Kidney (tissue), 14 donors: ENCODE data around the gene ANKRD29. TPM values are rescaled to one million over a fixed set of nuclear protein-coding genes. Genes with fewer than 3 reads are reported as not detected.

Source experiments
- DNase-seq, 5 donors: peaks; one replicate each; pipeline ENCODE4 v3.0.0-alpha.2; 2013 to 2020
- FAIRE-seq: peaks from 2 replicates; lab custom pipeline; 2012; peaks lifted over from hg19 to GRCh38; lab: Jason Lieb, UNC
- H3K27ac ChIP-seq, 2 donors: one replicate each; pipeline ENCODE4 v1.7.0; 2013; ENCODE audit warnings: low read depth in 2 of 2, low read length in 2 of 2, inconsistent platforms in 1 of 2
- H3K27me3 ChIP-seq: one replicate; pipeline ENCODE4 v1.7.1; 2013; ENCODE audit warnings: low read length, inconsistent platforms; ENCODE audit not compliant: control insufficient read depth, insufficient read depth
- H3K36me3 ChIP-seq, 3 donors: one replicate each; pipeline versions ENCODE4 v1.7.0 to v1.7.1; 2013; ENCODE audit warnings: low read length in 3 of 3, control low read depth in 1 of 3, inconsistent platforms in 1 of 3; ENCODE audit not compliant: insufficient read depth in 3 of 3, control insufficient read depth in 2 of 3
- H3K4me1 ChIP-seq, 3 donors: one replicate each; pipeline versions ENCODE4 v1.7.0 to v1.7.1; 2013; ENCODE audit warnings: low read length in 3 of 3, inconsistent platforms in 1 of 3, low read depth in 1 of 3; ENCODE audit not compliant: control insufficient read depth in 2 of 3, insufficient read depth in 2 of 3
- H3K4me3 ChIP-seq, 3 donors: one replicate each; pipeline versions ENCODE4 v1.7.0 to v1.8.1; 2013; ENCODE audit warnings: low read length in 3 of 3, control low read depth in 1 of 3, inconsistent platforms in 1 of 3
- H3K9ac ChIP-seq, 3 donors: one replicate each; pipeline versions ENCODE4 v1.7.0 to v1.7.1; 2013; ENCODE audit warnings: low read length in 3 of 3, control low read depth in 1 of 3, inconsistent platforms in 1 of 3
- H3K9me3 ChIP-seq, 3 donors: one replicate each; pipeline versions ENCODE4 v1.7.0 to v1.7.1; 2013; ENCODE audit warnings: low read length in 3 of 3, control low read depth in 1 of 3, inconsistent platforms in 1 of 3; ENCODE audit not compliant: control insufficient read depth in 2 of 3, insufficient read depth in 1 of 3
- intact Hi-C: fragments of 100-400 bp; cut with DNase I; formaldehyde crosslinking; loops from one replicate; pipeline ENCODE4 v1.11.1; 2022
- polyA plus RNA-seq: library from polyadenylated mRNA; stranded (reverse); fragments of 350-450 nt; fragmentation: Illumina TruSeq; extraction: RNeasy Lipid Tissue Mini Kit (QIAGEN cat#74804); gene quantifications from one replicate; pipeline ENCODE4 v1.2.3, GENCODE V29; 2014; ENCODE audit warnings: low read depth, low replicate concordance; ENCODE audit not compliant: insufficient read depth
- total RNA-seq: library from RNA; stranded (reverse); fragmentation: NEBNext Ultra II Directional; extraction: Animal tissue kit (Norgen Biotek cat#: 25700); gene quantifications from one replicate; pipeline ENCODE4 v1.2.1, GENCODE V29; 2021
- TF ChIP-seq, protein P1 (sequence below): IDR thresholded peaks from 3 replicates; pipeline ENCODE4 v1.5.1; 2012; ENCODE audit warnings: mild to moderate bottlenecking, moderate library complexity, borderline replicate concordance; ENCODE audit not compliant: insufficient read depth; ENCODE audit errors: extremely low read depth
- donor health status: control.
- donor health status: control.
- donor health status: control.
- donor health status: control.
- donor health status: control.
- donor health status: DM: yes; HTN: yes; CAD: no.
- donor health status: Normal renal cell carcinoma (clear cell type).

ANKRD29 gene
- total and polyA plus RNA-seq, 2 donors from 2014 or later = 4.9 to 5.2 TPM

DNA sequence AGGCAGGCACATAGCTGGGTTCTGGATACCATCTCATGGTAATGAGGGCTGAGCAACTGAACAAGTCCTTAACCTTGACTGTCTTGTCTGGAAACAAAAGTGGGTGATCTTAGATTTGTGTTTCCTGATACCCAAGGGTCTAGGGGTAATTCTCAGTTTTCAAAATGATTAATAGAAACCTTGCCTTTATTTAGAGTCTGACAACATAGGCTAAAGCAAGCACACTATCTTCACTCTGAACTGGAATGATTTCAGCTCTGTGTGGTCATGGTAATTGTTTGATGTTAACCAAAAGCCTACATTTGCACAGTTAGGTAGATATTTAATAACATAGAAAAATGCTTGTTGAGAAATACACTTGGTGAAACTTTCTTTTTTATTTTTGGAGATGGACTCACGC is 19.8 kb upstream of the ANKRD29 start:
- Histone ChIP-seq H3K9ac (no peak overlapping the region), H3K27ac (no peak overlapping the region), H3K4me1 (no peaks in the 10 kb centered on the region), H3K4me3 (no peak overlapping the region), H3K9me3 (no peaks in the 10 kb centered on the region), H3K27me3 (no peaks in the 10 kb centered on the region), H3K36me3 (no peaks in the 10 kb centered on the region)
- TF ChIP-seq, protein P1, sequence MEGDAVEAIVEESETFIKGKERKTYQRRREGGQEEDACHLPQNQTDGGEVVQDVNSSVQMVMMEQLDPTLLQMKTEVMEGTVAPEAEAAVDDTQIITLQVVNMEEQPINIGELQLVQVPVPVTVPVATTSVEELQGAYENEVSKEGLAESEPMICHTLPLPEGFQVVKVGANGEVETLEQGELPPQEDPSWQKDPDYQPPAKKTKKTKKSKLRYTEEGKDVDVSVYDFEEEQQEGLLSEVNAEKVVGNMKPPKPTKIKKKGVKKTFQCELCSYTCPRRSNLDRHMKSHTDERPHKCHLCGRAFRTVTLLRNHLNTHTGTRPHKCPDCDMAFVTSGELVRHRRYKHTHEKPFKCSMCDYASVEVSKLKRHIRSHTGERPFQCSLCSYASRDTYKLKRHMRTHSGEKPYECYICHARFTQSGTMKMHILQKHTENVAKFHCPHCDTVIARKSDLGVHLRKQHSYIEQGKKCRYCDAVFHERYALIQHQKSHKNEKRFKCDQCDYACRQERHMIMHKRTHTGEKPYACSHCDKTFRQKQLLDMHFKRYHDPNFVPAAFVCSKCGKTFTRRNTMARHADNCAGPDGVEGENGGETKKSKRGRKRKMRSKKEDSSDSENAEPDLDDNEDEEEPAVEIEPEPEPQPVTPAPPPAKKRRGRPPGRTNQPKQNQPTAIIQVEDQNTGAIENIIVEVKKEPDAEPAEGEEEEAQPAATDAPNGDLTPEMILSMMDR = no peak
- no peak for DNase-seq
- intact Hi-C loops = no loop called here
- FAIRE-seq = no peak

DNA sequence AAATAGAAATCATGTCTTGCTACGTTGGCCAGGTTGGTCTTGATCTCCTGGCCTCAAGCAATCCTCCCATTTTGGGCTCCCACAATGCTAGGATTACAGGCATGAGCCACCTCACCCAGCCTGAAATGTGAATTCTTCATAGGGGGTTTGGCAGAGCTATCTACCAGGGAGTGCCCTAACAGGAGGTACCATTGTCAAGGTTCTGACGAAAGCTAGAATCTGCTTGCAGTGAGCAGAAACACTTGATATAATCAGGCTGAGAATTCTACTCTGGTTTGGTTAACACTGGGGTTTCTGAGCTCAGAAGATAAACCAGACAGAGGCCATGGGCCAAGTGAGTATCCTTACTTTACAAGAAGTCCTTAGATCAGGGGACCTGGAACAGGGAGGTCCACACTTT is 19.3 kb upstream of the ANKRD29 start:
- H3K9ac ChIP-seq = no peak overlapping the region
- FAIRE-seq (no peak), DNase-seq (no peak)
- H3K9me3 ChIP-seq = no peaks in the 10 kb centered on the region
- no peaks in the 10 kb centered on the region for H3K27me3 ChIP-seq
- intact Hi-C loops = no loop called here
- no peaks in the 10 kb centered on the region for H3K36me3 ChIP-seq
- TF ChIP-seq, protein P1 = no peak
- H3K27ac ChIP-seq = no peak overlapping the region
- H3K4me1 ChIP-seq = no peaks in the 10 kb centered on the region
- no peak overlapping the region for H3K4me3 ChIP-seq

DNA sequence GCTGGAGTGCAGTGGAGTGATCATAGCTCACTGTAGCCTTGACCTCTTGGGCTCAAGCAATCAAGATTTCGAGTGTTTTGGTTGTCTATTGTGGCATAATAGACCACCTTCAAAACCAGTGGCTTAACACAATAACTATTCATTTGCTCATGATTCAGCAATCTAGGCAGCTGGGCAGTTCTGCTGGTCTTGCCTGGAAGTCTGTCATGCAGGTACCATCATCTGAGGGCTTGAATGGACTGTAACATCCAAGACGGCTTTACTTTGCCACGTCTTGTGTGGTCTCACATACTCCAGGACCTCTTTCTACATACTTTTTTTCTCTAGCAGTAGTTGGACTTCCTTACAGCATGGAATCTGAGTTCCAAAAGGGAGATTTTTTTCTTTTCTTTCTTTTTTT is 13.2 kb upstream of the ANKRD29 start:
- Histone ChIP-seq H3K4me3 (no peak overlapping the region), H3K36me3 (no peaks in the 10 kb centered on the region), H3K27ac (no peak overlapping the region), H3K27me3 (no peaks in the 10 kb centered on the region), H3K9ac (no peak overlapping the region), H3K9me3 (no peaks in the 10 kb centered on the region), H3K4me1 (no peaks in the 10 kb centered on the region)
- intact Hi-C loops = no loop called here
- no peak for DNase-seq
- FAIRE-seq = no peak
- TF ChIP-seq, protein P1 = no peak

DNA sequence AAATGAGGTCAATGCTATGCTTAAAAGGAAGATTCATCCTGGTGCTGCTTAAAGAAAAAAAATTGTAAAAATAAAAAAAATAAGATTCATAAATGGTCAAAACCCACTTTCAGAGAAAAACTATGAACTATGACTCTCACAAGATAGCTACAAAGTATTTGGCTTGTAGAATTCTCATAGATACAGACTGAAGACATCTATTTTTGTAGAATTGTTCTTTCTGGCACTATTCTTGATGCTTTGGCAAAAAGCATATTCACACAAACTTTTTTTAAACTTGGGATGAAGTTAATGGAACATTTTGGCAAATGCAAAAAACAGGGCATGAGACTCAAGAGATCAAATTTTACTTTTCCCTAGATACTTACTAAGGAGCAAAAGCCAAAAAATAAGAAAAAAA is 12.5 kb upstream of the ANKRD29 start:
- DNase-seq (no peak), FAIRE-seq (no peak)
- no peaks in the 10 kb centered on the region for H3K36me3 ChIP-seq
- no peaks in the 10 kb centered on the region for H3K4me1 ChIP-seq
- H3K27me3 ChIP-seq = no peaks in the 10 kb centered on the region
- TF ChIP-seq, protein P1 = no peak
- H3K4me3 ChIP-seq = no peak overlapping the region
- H3K27ac ChIP-seq = no peak overlapping the region
- H3K9me3 ChIP-seq = no peaks in the 10 kb centered on the region
- intact Hi-C loops = no loop called here
- H3K9ac ChIP-seq = no peak overlapping the region
